Testis (tissue), 3 donors: ENCODE measurements around the gene MOB3B. TPM values are rescaled to one million over a fixed set of nuclear protein-coding genes. Genes with fewer than 3 reads are reported as not detected.

Experiments used
- DNase-seq: peaks from one replicate; pipeline ENCODE4 v3.0.0-alpha.2; 2019
- H3K27ac ChIP-seq, 2 donors: fragments of 200-600 bp; sonication (generic); one replicate each; pipeline ENCODE4 v1.5.1; 2019
- H3K27me3 ChIP-seq: fragments of 200-600 bp; sonication (generic); one replicate; pipeline ENCODE4 v1.5.1; 2019
- H3K36me3 ChIP-seq: fragments of 200-600 bp; sonication (generic); one replicate; pipeline ENCODE4 v1.5.1; 2017; ENCODE audit warnings: low read depth; ENCODE audit errors: missing control alignments
- H3K4me1 ChIP-seq: fragments of 200-600 bp; sonication (generic); one replicate; pipeline ENCODE4 v1.5.1; 2019
- H3K4me3 ChIP-seq, 2 donors: fragments of 200-600 bp; sonication (generic); one replicate each; pipeline ENCODE4 v1.5.1; 2017 to 2019
- H3K9me3 ChIP-seq: fragments of 200-600 bp; sonication (generic); one replicate; pipeline ENCODE4 v1.5.1; 2017
- CTCF ChIP-seq, 3 experiments: fragments of 450-650 bp in 2 of 3; fragments of 200-600 bp in 1 of 3; sonication (generic) in 1 of 3; IDR thresholded peaks; one replicate each; pipeline ENCODE4 v1.5.1; 2016 to 2019; ENCODE audit warnings: antibody characterized with exemption in 3 of 3, mild to moderate bottlenecking in 2 of 3, moderate library complexity in 1 of 3
- POLR2A ChIP-seq: fragments of 450-650 bp; IDR thresholded peaks from one replicate; pipeline ENCODE4 v1.6.1; 2017; ENCODE audit warnings: antibody characterized with exemption, mild to moderate bottlenecking, moderate library complexity
- WGBS, 2 donors: methylation state at CpG; one replicate each; pipeline ENCODE4 v1.1.5; 2018; 5-methylcytosine and 5-hydroxymethylcytosine counted together
- intact Hi-C: fragments of 100-400 bp; cut with DNase I; formaldehyde crosslinking; loops from one replicate; pipeline ENCODE4 v1.15.1; 2023; ENCODE audit warnings: low total_unique reads
- polyA plus RNA-seq: library from polyadenylated mRNA; stranded (reverse); fragments of 350-450 nt; fragmentation: Illumina TruSeq; extraction: RNeasy Lipid Tissue Mini Kit (QIAGEN cat#74804); gene quantifications from one replicate; pipeline ENCODE4 v1.2.3, GENCODE V29; 2014; ENCODE audit warnings: low read depth, low replicate concordance; ENCODE audit not compliant: insufficient read depth
- total RNA-seq, 2 donors: library from RNA; depleted of rRNA; stranded (reverse); fragments of >200 nt; gene quantifications; one replicate each; pipeline ENCODE4 v1.2.3, GENCODE V29; 2016

Gene MOB3B
- total and polyA plus RNA-seq, 3 donors from 2014 or later: 9.1 to 23.2 (median 17.5) TPM

- Histone ChIP-seq H3K4me1 (peaks cover 2% of the 10 kb centered on the region), H3K4me3 (no peak overlapping the region), H3K27ac (no peak overlapping the region), H3K27me3 (no peaks in the 10 kb centered on the region), H3K9me3 (no peaks in the 10 kb centered on the region), H3K36me3 (no peaks in the 10 kb centered on the region)
- DNase-seq: no peak
- intact Hi-C loops: no loop called here
- no peak for TF ChIP-seq CTCF (IDR thresholded peaks at IDR 0.05)
- TF ChIP-seq POLR2A: no peak
- WGBS, 2 donors: 94% methylated on average over 1 of the region's 1 CpG
Observed at GRCh38 chr9:27372615-27373014, 157.0 kb downstream of the MOB3B start.

GRCh38 chr9:27371382-27371781 is 158.2 kb downstream of the MOB3B start:
- no peak for DNase-seq
- TF ChIP-seq CTCF (IDR thresholded peaks at IDR 0.05) (no peak), POLR2A (no peak)
- Histone ChIP-seq H3K4me3 (no peak overlapping the region), H3K4me1 (peaks cover 10% of the 10 kb centered on the region), H3K9me3 (no peaks in the 10 kb centered on the region), H3K27me3 (no peaks in the 10 kb centered on the region), H3K36me3 (no peaks in the 10 kb centered on the region), H3K27ac (no peak overlapping the region)
- 54 to 61% methylated on average over 5 of the region's 5 CpGs for WGBS, 2 donors
- intact Hi-C loops: no loop called here

GRCh38 chr9:27369591-27369990 is 160.0 kb downstream of the MOB3B start:
- no peaks in the 10 kb centered on the region for H3K9me3 ChIP-seq
- no peaks in the 10 kb centered on the region for H3K27me3 ChIP-seq
- H3K36me3 ChIP-seq: no peaks in the 10 kb centered on the region
- TF ChIP-seq POLR2A (no peak), CTCF (IDR thresholded peaks at IDR 0.05) (no peak)
- no peak overlapping the region for H3K4me3 ChIP-seq
- no peak for DNase-seq
- intact Hi-C loops: no loop called here
- H3K27ac ChIP-seq: no peak overlapping the region
- H3K4me1 ChIP-seq: peaks cover 21% of the 10 kb centered on the region
- 86 to 92% methylated on average over 5 of the region's 5 CpGs for WGBS, 2 donors

GRCh38 chr9:27368316-27368985 is 161.2 kb downstream of the MOB3B start:
- peaks cover 21% of the 10 kb centered on the region for H3K4me1 ChIP-seq
- intact Hi-C loops: no loop called here
- H3K36me3 ChIP-seq: no peaks in the 10 kb centered on the region
- DNase-seq: peak; percentile 48
- H3K9me3 ChIP-seq: no peaks in the 10 kb centered on the region
- no peak for TF ChIP-seq POLR2A
- no peak for TF ChIP-seq CTCF (IDR thresholded peaks at IDR 0.05)
- H3K27ac ChIP-seq: peak overlapping the region; percentile 40 to 60
- no peak overlapping the region for H3K4me3 ChIP-seq
- no peaks in the 10 kb centered on the region for H3K27me3 ChIP-seq
- 36 to 45% methylated on average over 7 of the region's 7 CpGs for WGBS, 2 donors

- TF ChIP-seq CTCF (IDR thresholded peaks at IDR 0.05) (no peak), POLR2A (no peak)
- WGBS, 2 donors: 36 to 40% methylated on average over 3 of the region's 3 CpGs
- intact Hi-C loops: no loop called here
Observed at GRCh38 chr9:27367921-27368315, 161.7 kb downstream of the MOB3B start.

More at GRCh38 chr9:27367921-27368315, 161.7 kb downstream of the MOB3B start:
- Histone ChIP-seq H3K9me3 (no peaks in the 10 kb centered on the region), H3K36me3 (no peaks in the 10 kb centered on the region), H3K27me3 (no peaks in the 10 kb centered on the region), H3K27ac (peak overlapping the region; percentile 40 to 60), H3K4me1 (peaks cover 21% of the 10 kb centered on the region), H3K4me3 (no peak overlapping the region)
- peak; percentile 48 for DNase-seq
